GOT3 (cell line): ENCODE results near the gene PGPEP1.
"Not testable (repeated sequence)": the region's sequence is repeated elsewhere in the genome, so short reads cannot be mapped to it uniquely, and the experiment has no call there.

Source experiments
- DNase-seq: peaks from one replicate; lab custom pipeline; 2025; ENCODE audit warnings: mixed read lengths; lab: John Stamatoyannopoulos, UW

PGPEP1 gene

GRCh38 chr19:18332917-18333530, 7.4 kb upstream of the PGPEP1 start:
- no peak for DNase-seq

DNA sequence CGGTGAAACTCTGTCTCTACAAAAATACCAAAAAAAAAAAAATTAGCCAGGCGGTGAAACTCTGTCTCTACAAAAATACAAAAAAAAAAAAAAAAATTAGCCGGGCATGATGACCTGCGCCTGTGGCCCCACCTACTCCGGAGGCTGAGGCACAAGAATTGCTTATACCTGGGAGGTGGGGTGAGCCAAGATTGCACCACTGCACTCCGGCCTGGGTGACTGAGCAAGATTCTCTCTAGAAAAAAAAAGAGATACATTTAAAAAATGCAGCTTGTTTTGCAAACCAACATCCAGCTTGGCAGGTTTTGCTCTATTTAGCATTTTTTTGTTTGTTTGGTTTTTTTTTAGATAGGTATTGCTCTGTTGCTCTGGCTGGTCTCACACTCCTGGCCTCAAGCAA, 6.7 kb upstream of the PGPEP1 start:
- no peak for DNase-seq

- DNase-seq: no peak
Measured at GRCh38 chr19:18336121-18336520, 4.3 kb upstream of the PGPEP1 start.

DNA sequence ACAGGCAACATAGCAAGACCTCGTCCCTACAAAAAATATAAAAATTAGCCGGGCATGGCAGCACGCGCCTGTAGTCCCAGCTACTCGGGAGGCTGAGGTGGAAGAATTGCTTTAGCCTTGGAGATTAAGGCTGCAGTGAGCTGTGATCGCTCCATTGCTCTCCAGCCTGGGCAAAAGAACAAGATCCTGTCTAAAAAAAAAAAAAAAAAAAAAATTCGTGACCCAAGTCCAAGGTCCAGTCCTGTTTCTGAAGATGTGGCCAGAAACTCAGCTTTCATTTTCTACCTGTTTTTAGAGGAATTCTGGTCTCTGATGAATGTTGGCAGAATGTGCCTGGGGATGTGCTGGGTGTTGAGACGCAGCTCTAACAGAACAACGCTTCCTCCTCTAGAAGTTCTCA, 1.9 kb upstream of the PGPEP1 start:
- DNase-seq: no peak

- no peak for DNase-seq
Measured at GRCh38 chr19:18339723-18340122, 675 bp upstream of the PGPEP1 start.

DNA sequence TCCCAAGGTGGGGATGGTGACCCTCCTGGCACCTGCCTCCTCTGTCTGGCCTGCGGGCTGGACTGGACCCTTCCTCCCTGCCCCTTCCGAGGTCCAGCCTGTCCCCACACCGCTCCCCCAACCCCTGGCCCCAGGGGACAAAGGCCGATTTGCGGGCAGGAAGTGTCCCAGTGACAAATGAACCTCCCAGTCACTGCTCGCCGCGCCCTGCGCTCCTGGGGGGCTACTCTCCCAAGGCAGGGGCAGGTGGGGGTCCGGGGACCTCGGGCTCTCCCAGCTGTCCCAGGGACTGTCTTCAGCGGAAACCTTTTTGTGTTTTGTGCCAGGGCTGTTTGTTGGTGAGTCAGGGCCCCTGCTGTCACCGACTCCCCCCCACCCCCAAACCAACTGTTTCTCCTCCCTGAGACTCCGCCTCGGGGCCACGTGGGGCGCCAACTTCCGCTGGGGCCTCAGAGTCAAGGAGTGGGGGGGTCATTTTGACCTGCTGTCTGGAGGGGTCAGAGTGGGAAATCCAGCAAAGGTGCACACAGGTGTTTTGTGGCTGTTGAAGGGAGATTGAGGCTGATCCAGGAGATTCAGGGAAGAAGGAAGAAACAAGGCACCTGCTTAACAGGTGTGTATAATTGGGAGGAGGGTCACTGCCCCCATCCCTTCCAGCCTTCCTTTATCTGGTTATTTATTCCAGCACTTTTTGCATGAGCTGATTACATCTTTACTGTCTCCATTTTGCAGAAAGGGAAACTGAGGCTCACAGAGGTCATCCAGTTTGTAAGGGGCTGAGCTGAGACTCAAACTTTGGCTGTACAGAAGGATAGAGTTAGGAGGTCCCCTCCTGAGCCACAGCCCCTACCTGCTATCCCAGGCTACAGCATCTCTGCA, 831 bp downstream of the PGPEP1 start:
- no peak for DNase-seq

- DNase-seq: no peak
Measured at GRCh38 chr19:18342090-18342632, 1.8 kb downstream of the PGPEP1 start.

DNA sequence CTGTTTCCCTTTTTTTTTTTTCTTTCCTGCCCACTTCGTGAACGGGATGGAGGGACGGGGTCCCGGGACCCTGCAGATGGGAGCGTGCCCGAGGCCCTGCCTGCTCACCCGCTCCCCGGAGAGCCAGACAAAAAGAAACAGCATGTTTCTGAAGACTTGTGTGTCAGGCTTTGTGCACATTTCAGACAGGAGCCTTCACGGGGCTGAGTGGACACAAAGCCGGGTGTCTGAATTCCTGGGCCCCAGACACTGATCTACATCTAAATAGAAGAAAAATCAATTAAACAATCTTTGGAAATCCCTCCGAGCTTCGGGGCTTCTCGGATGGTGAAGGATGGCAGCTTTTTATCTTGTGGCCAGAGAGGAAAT, 4.2 kb downstream of the PGPEP1 start:
- no peak for DNase-seq

DNA sequence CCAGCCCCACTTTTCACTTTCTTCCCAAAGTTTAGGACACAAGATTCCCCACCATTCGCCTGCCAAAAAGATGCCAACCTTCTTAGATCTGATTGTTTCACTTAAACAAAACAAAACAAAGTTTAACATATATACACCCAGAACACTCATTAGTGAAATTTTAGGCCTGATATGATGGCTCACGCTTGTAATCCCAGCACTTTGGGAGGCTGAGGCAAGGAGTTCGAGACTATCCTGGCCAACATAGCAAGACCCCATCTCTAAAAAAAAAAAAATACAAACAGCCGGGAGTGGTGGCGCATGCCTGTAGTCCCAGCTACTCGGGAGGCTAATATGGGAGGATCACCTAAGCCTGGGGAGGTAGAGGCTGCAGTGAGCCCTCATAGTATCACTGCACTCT, 4.9 kb downstream of the PGPEP1 start:
- DNase-seq: no peak

- no peak for DNase-seq
Measured at GRCh38 chr19:18346091-18346490, 5.7 kb downstream of the PGPEP1 start.

DNA sequence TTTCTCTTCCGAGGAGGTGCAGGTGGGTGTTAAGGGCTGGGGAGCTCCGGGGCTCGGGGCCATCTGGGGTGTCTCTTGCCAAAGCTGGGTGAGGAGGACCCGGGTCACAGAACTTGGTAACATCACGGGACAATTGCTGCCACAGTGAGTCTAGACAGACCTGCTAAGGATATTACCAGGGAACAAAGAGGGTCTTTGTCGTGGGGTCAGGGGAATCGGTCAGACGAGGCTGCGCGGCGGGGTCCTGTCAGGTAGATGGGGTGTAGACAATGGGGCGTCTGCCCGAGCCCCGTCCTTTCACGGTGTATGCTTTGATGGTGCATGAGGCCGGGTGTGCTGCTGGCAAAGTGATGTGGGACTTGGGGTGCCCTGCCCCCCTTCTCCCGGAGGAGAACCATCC, 7.8 kb downstream of the PGPEP1 start:
- DNase-seq: no peak

DNA sequence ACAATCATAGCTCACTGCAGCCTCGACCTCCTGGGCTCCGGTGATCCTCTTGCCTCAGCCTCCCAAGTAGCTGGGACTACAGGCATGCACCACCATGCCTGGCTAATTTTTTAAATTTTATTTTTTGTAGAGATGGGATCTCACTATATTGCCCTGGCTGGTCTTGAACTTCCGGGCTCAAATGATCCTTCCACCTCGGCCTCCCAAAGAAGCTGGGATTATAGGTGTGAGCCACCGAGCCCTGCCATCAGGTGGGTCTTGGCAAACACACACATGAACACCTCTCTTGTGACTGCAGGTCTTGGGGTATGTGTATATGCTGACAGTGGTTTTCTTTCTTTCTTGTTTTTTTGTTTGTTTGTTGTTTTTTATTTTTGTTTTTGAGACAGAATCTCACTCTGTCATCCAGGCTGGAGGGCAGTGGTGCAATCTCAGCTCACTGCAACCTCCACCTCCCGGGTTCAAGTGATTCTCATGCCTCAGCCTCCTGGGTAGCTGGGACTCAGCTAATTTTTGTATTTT, 8.5 kb downstream of the PGPEP1 start:
- not testable (repeated sequence) for DNase-seq

GRCh38 chr19:18349524-18350128, 9.2 kb downstream of the PGPEP1 start:
- no peak for DNase-seq

GRCh38 chr19:18350490-18350889, 10.1 kb downstream of the PGPEP1 start:
- no peak for DNase-seq

GRCh38 chr19:18351544-18351943, 11.1 kb downstream of the PGPEP1 start:
- no peak for DNase-seq

DNA sequence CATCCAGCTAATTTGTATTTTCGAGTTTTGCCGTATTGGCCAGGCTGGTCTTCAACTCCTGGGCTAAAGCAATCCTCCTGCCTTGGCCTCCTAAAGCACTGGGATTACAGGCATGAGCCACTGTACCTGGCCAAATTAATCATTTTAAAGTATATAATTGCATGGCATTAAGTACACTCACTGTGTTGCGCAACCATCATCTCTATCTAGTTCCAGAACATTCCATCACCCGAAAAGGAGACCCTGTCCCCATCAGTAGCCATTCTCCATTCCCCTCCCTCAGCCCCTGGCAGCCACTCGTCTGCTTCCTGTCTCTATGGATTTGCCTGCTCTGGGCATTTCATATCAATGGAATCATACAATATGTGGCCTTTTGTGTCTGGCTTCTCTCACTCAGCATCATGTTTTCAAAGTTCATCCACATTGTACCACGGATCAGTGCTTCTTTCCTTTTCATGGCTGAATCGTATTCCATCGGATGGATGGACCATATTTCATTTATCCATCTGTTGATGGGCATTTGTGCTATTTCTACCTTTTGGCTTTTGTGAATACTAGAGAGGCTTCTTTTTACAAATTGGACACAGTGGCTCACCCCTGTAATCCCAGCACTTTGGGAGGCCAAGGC, 13.1 kb downstream of the PGPEP1 start:
- DNase-seq: no peak

DNA sequence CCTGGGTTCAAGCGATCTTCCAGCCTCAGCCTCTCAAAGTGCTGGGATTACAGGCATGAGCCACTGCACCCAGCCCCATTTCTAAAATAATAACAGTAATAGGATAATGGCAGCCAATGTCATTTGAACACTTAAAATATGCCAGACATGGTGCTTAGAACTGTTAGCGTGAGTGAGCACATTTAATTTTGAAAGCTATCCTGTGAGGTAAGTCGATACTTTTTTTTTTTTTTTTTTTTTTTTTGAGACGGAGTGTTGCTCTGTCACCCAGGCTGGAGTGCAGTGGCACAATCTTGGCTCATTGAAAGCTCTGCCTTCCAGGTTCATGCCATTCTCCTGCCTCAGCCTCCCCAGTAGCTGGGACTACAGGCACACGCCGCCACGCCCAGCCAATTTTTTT, 14.3 kb downstream of the PGPEP1 start:
- not testable (repeated sequence) for DNase-seq

GRCh38 chr19:18357041-18357440, 16.6 kb downstream of the PGPEP1 start:
- no peak for DNase-seq

GRCh38 chr19:18361646-18362045, 21.2 kb downstream of the PGPEP1 start:
- DNase-seq: no peak

DNA sequence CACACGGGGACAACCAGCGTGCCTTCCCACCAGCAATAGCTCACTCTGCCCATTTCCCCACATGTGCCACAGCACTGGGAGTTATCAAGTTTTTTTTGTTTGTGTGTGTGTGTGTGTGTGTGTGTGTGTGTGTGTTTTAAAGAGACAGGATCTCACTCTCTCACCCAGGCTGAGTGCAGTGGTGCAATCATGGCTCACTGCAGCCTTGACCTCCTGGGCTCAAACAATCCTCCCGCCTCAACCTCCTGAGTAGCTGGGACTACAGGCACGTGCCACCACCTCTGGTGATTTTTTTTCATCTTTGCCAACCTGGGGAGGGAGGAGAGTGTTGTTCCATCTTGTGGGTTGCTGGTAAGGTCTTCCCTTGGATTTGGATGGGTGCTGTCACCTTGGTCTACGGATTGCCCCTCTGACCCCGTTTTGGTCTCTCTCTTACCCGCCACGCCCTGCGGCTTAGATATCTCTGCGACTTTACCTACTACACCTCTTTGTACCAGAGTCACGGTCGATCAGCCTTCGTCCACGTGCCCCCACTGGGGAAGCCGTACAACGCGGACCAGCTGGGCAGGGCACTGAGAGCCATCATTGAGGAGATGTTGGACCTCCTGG, 22.6 kb downstream of the PGPEP1 start:
- no peak for DNase-seq

DNA sequence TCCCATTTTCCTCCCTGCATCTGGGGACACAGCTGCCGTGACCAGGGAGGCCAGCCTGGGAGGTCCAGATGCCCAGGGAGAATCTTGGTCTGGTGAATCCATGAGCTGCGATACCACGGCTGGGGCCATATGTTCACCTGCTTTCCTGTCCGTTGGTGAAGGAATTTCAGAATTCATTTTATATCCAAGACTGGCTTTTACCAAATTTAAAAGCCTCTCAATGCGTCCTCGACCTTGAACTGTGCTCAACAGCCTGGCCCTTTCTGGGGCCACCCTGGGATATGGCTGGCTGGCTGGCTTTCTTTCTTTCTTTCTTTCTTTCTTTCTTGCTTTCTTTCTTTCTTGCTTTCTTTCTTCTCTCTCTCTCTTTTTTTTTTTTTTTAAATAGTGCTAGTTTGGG, 23.4 kb downstream of the PGPEP1 start:
- no peak for DNase-seq
